Measurements from ENCODE around the gene PSMC3IP.
A peak's percentile ranks its signal among the peaks of the same experiment; 100 is the strongest.
"Not testable (repeated sequence)": the region's sequence is repeated elsewhere in the genome, so short reads cannot be mapped to it uniquely, and the experiment has no call there.

Gene PSMC3IP

GRCh38 chr17:42559075-42559474 is 18.5 kb downstream of the PSMC3IP start:
- no peak for DNase-seq

GRCh38 chr17:42555961-42556617 is 21.4 kb downstream of the PSMC3IP start:
- not testable (repeated sequence) for DNase-seq

GRCh38 chr17:42555122-42555622 is 22.4 kb downstream of the PSMC3IP start:
- no peak for DNase-seq

GRCh38 chr17:42554250-42555121 is 23.0 kb downstream of the PSMC3IP start:
- peak; percentile 72 for DNase-seq

- no peak for DNase-seq
Measured at GRCh38 chr17:42553866-42554249, 23.7 kb downstream of the PSMC3IP start.

- DNase-seq: no peak
Measured at GRCh38 chr17:42553161-42553818, 24.2 kb downstream of the PSMC3IP start.

GRCh38 chr17:42552736-42553135 is 24.8 kb downstream of the PSMC3IP start, which contains the start of gene HSD17B1:
HSD17B1 (plus strand) TSS chr17:42552923; CDS start chr17:42552934, 11 bp downstream.
- not testable (repeated sequence) for DNase-seq

- no peak for DNase-seq
Measured at GRCh38 chr17:42548993-42549755, 28.4 kb downstream of the PSMC3IP start.

- DNase-seq: no peak
Measured at GRCh38 chr17:42548070-42548837, 29.3 kb downstream of the PSMC3IP start.

- DNase-seq: no peak
Measured at GRCh38 chr17:42547698-42548069, 29.8 kb downstream of the PSMC3IP start.

GRCh38 chr17:42547001-42547461 is 30.5 kb downstream of the PSMC3IP start:
- no peak for DNase-seq

GRCh38 chr17:42545755-42546505 is 31.6 kb downstream of the PSMC3IP start:
- not testable (repeated sequence) for DNase-seq

- no peak for DNase-seq
Measured at GRCh38 chr17:42544874-42545283, 32.6 kb downstream of the PSMC3IP start.

GRCh38 chr17:42543190-42544079 is 34.1 kb downstream of the PSMC3IP start:
- no peak for DNase-seq

- DNase-seq: no peak
Measured at GRCh38 chr17:42541041-42541833, 36.3 kb downstream of the PSMC3IP start.

GRCh38 chr17:42540558-42540957 is 37.0 kb downstream of the PSMC3IP start:
- not testable (repeated sequence) for DNase-seq

- no peak for DNase-seq
Measured at GRCh38 chr17:42538482-42538881, 39.0 kb downstream of the PSMC3IP start.

GRCh38 chr17:42537826-42538451 is 39.6 kb downstream of the PSMC3IP start:
- no peak for DNase-seq

All from KG1 (cell line).